SK-MEL-5 (cell line): ENCODE results near the gene FAM72B. TPM values are rescaled to one million over a fixed set of nuclear protein-coding genes. Genes with fewer than 3 reads are reported as not detected.
A peak's percentile ranks its signal among the peaks of the same experiment; 100 is the strongest.
"Not testable (repeated sequence)": the region's sequence is repeated elsewhere in the genome, so short reads cannot be mapped to it uniquely, and the experiment has no call there.

ENCODE experiments used
- DNase-seq: peaks from one replicate; pipeline ENCODE4 v3.0.0-alpha.2; 2016; ENCODE audit warnings: low read depth, low spot score
- in situ Hi-C: cut with HindIII; loops from 2 replicates; pipeline ENCODE4 v1.10.0; 2016; ENCODE audit warnings: low sequenced_read_pairs, high pct_unique_total_duplicates, low pct_unique_long_range_greater_than_20kb
- total RNA-seq: library from RNA; depleted of rRNA; stranded (reverse); fragments of >200 nt; shearing (Covaris generic); gene quantifications from 2 replicates; pipeline ENCODE4 v1.2.3, GENCODE V29; 2014; rRNA removed

FAM72B gene
- total RNA-seq, 1 experiment from 2014 or later, result 7.9 TPM

DNA sequence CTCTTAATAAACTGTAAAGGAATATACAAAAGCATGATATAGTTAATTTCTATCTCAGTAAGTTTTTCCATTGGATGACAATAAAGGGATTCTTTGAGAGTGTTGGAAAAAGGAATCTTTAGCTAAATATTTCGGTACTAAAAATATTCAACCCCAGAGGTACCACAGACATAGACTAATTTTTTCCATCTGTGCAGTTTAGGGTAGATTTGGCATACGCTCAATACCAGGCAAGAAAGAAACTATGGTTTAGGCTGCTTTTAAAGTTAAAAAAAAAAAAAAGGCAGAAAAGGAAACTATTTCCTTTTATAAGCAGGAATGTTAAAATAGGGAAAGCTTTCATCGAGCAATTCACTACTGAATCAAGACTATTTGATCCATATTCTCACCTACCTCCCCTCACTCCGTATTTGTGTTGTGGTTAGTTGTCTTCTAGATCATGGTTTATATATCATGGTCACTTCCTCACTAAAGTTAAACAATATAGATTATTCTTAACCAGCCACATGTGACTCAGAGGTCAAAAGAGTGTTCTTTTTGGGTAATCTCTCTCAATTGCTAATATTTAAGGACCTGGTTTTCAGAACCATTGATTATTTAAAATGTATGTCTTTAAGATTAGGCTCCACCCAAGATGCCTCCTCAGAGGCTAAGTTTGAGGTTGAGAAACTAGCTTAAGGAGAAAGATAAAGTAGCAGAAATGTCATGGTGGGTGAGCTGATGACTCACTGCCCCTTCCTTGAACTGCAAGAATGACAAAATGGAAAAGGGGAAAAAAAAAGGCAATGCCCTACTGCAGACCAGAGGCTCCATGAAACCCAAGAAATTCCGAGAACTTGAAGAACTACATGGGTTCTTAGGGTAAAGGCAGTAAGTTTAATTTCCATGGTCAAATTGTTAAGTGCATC is 20.0 kb downstream of the FAM72B start:
- DNase-seq, in situ Hi-C loops: not testable (repeated sequence)

DNA sequence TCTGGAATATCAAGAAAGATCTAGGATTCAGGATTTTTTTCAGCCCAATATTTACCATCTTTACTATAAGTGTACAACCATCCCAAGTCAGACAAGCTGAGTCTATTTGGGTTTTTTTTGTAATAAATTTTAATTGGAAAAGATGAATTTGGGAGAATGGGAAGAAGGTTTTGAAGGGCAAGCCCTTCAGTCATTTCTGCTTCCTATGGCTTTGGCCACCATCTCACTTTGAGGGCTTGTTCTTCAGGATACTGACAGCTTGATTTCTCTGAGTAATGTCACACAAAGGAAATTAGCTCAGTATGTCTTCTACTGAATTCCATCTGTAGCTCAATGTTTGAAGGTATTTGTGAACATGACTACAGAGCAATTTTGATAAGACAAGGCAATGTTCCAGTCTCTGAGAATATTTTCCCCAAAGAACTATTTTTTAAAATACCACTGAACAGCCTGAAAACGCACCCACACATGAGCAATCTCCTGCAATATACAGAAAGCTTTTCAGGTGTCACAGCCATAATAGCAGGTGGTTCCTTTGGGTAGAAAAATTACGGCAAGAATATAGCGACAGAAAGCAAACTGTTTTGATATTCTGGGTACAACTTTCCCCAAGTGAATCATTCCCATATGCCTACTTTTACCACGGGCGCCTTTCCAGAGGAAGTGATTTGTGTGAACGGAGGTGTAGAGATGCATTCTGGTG is 22.8 kb downstream of the FAM72B start:
- in situ Hi-C loops, DNase-seq: not testable (repeated sequence)

DNA sequence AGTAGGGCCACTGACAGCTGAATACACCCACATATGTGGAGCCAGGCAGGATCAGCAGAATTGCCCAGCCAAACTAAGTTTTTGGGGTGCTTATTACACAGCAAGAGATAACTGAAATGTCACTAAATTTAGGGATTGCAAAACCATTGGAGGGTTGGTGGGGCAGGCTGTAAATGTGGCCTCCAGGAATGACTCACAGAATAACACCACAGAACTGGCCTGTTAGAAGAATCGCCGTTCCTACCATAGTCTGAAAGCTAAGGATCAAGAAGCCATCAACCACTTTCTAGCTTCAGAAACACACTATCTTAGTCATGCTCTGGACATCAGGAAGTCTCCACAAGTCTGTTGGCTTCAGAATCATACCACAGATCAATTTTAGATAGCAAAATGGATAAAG is 24.0 kb downstream of the FAM72B start:
- DNase-seq, in situ Hi-C loops: not testable (repeated sequence)

DNA sequence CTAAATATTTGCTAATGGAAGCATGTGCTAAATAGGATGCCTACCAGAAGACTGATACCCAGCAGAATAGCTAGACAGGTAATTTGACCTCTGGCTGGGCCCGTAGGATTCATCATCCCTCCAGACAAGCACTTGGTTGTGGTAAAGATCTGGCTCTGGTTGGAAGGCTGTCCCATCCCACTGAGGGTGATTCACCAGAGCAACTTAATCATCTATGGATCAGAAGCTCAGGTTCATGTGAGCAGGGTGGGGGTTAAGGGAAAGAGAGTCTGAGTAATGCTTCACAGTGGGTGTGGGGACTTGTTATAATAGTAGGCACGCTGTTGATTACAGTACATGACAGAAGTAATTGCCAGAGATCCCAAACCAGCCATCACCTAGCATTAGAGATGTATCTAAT is 26.5 kb downstream of the FAM72B start:
- DNase-seq, in situ Hi-C loops: not testable (repeated sequence)

DNA sequence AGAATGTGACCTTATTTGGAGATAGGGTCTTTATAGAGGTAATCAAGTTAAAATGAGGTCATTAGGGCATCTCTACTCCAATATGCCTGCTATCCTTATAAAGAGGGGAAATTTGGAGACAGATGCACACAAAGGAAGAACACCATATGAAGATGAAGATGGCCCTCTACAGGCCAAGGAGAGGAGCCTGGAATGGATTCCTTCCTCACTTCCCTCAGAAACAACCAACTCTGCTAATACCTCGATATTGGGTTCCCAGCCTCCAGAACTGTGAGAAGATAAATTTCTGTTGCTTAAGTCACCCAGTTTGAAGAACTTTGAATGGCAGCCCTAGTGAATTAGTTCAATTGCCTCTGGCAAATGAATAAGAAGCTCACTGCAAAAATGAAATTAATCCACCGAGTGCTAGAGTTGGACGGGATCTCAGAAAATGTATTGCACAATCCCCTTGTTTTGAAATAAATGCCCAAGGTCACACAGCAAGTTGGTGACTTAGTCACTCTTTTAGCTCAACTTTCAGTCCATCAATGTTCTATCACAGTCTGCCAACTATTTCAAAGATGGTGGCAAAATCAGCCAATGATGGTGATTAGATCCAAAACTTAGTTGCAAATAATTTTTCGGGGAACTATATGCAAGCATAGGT is 27.1 kb downstream of the FAM72B start:
- DNase-seq, in situ Hi-C loops: not testable (repeated sequence)

DNA sequence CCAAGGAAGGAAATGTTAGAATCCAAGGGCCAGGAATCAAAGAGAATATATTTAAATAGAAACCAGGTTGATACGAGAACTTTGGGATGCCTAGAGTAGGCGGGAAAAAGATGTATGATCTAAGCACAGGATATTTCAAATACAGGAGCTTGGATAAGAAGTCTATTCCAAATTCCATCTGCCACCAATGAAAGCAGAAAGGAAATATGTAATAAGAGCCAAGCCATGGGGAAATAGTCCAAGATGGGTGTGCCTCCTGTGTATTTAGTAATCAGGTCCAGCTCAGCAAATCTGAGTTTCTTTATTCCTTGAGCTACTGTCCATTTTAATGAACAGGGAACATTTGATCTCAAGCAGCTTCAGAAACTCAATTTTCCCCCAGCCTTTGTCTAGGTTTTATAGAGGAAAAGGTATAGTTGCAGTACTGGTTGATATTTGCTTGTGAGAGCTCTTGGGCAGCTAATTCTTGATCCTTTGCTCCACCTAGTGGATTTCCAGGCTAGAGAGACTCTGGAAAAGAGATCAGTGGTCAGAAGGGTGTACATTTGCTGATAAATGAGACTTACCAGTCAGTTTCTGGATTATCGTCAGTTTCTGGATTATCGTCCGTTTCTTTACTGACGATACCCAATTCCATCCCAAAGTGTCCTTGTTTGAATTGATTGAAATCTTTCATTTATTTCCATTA is 28.3 kb downstream of the FAM72B start:
- peak; percentile 64 for DNase-seq
- in situ Hi-C loops, result not testable (repeated sequence)

DNA sequence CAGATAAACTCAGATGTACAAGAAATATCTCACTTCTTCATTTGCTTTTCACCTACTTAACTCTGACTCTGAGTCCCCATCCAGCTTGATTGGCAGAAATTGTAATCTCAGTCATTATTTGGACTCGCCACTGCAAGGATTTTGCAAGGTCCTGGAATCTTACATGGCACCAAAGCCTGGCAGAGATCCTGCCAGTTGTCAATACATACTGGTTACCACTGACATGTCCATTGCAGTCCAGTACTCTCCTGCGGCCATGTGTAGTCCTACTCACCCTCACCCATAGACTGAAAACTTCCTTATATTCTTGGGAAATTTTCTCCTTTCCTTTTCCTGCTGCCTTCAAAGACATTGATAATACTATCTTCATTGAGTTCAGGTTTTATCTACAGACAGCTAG is 29.3 kb downstream of the FAM72B start:
- in situ Hi-C loops, DNase-seq: not testable (repeated sequence)

DNA sequence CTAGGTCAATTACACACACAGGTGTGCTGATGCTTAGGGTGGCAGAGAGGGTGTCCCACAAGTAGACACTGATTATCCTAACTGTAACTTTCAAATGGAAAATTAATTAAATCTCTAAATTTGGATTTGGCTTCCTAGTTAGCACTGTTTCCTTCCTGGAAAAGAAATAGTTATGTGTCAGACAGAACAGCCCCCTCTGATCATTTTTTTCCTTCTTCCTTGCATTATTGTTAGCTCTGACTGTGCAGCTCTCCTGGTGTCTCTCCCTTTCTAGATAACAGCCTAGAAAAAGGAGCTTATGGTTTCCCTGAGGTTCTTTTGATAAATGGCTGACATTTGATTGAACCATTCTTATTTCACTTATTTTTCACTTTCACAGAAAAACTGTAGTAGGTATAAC is 31.4 kb downstream of the FAM72B start:
- in situ Hi-C loops, result not testable (repeated sequence)

DNA sequence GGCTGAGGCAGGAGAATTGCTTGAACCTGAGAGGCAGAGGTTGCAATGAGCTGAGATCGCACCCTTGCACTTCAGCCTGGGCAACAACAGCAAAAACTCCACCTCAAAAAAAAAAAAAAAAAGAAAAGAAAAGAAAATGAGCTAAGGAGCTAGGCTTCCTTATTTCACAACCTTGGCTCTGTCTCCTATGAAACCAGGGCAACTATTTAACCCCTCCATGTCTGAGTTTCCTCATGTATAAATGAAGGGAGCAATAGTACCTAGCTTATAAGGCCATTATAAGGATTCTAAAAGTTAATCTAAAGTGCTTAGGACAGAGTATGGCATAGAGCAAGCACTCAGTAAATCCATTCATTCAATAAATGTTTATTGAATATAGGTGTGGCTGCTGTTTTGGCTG is 32.8 kb downstream of the FAM72B start:
- in situ Hi-C loops, DNase-seq: not testable (repeated sequence)

More for the DNA sequence above, 31.4 kb downstream of the FAM72B start:
- not testable (repeated sequence) for DNase-seq

DNA sequence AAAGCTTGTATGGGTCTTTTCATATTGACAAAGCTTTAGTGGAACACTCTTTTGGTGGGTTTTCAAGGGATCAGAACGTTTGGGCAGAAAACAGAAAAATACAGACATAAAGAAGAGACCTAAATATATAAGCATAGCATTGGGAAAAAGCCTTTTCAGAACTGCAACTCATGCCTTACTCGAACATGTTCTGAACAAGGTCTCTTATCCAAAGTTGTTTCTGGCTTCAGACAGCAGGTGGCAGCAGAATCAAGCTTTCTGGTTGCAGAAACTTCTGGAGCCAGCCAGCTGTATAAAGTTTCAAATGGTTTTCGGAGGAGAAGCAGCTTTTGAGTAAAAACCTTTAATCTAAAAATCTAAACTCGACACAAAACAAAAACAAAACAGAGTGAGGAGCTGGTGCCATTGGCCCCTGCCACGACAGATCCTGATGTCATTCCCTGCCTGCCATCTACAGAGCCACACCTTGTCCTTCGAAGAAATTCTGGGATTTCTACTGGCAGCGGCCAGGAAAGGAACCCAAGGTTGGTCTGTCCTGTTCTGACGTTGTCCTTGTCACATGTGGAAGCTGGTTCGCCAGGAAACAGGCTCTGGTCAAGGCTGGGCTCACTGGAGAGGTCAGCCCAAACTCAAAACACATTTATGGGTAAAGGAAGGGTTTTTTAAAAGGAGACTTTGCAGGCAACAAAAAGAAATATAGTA is 35.5 kb downstream of the FAM72B start:
- in situ Hi-C loops, DNase-seq: not testable (repeated sequence)

DNA sequence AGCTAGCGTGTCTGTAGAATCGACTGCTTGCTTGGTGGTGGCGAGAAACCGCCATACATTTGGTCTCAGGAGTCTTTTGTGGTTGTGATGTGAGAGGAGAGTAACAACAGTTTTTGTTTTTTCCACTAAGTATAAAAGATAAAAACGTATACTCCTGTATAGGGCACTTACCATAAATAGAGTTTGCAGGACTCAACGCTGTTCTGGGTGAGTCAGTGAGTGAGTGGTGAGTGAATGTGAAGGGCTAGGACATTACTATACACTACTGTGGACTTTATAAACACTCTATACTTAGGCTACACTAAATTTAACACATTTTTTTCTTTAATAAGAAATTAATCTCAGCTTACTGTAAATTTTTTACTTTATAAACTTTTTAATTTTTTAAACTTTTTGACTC is 43.7 kb downstream of the FAM72B start:
- in situ Hi-C loops, result not testable (repeated sequence)

DNA sequence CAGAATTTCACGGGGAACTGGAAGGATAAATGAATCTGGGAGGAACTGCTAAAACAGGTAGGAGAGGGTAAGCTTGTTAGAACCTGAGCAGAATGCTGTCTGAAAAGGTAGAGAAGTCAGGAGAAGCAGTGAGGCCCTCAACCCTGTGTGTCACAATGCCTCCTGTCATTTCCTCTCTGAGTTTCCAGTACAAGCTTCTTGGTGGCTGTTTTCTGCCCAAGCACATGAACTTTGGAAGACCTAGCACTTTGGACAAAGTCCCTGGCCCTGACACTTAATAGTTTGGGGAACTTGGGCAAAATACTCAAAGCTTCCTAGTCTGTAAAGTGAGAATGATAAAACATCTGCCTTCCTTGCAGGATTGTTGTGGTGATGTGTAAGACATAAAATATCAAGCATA is 52.6 kb downstream of the FAM72B start:
- DNase-seq, in situ Hi-C loops: not testable (repeated sequence)

More for the DNA sequence above, 43.7 kb downstream of the FAM72B start:
- not testable (repeated sequence) for DNase-seq

DNA sequence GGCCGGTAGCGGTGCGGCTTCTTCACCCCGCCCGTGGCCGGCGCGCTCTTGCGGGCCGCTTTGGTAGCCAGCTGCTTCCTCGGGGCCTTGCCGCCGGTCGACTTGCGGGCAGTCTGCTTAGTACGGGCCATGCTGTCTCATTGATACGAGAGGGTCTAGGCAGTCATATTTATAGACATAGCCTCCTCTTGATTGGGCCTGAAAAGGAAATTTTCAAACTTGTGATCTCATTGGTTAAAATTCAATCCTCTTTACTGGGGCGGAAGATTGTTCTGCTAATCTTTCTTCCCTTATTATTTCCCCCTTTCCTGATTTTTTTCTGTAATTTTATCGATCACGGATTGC is 65.7 kb downstream of the FAM72B start:
- in situ Hi-C loops, DNase-seq: not testable (repeated sequence)

Other genes with a start within 250 kb of the FAM72B start
- gene SRGAP2C, start 635 bp upstream of the FAM72B start, total RNA-seq, result 35.2 and 37.3 TPM in 2 replicates